Fibroblast of the aortic adventitia (primary cell): ENCODE data around the gene GAP43. TPM values are rescaled to one million over a fixed set of nuclear protein-coding genes. Genes with fewer than 3 reads are reported as not detected.

ENCODE experiments used
- DNase-seq: peaks from one replicate; pipeline ENCODE4 v3.0.0-alpha.2; 2010; ENCODE audit warnings: low read depth
- H3K4me3 ChIP-seq: 2 replicates; pipeline ENCODE4 v1.5.1; 2011; ENCODE audit warnings: low read depth, mild to moderate bottlenecking, control low read depth, low read length, moderate library complexity
- total RNA-seq: library from RNA; depleted of rRNA; stranded (reverse); fragments of >200 nt; gene quantifications from 2 replicates; pipeline ENCODE4 v1.2.3, GENCODE V29; 2012; ENCODE audit warnings: low replicate concordance
- TF ChIP-seq, protein P1 (sequence below): IDR thresholded peaks from 2 replicates; pipeline ENCODE4 v1.5.1; 2011; ENCODE audit warnings: mild to moderate bottlenecking, low read length, control low read depth, inconsistent platforms; ENCODE audit not compliant: insufficient read depth

The GAP43 gene
- total RNA-seq, 1 donor: 16.4 TPM

DNA sequence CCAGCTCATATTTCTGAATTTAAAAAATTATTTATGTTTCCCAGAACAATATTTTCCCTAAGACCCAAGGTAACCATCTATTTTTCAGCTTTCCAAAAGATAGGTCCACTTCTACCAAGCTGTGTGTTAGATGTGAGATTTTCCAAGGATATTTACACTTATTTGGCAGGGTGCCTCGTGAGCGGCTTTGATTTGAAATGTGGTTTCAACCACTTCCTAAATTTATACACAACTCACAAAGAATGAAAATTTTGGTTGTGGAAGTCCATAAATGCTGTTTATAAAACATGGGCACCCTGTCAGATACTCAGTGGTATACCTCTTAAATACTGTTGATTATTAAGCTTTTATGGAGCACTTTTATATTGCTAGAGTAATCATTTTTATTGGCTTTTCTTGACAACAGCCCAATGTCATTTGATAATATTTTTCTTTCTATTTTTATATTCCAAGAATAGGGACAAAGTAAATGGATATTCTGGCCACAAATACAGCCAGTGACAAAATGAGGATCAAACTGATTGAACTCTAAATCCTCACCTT is 57.6 kb downstream of the GAP43 start:
- TF ChIP-seq, protein P1, sequence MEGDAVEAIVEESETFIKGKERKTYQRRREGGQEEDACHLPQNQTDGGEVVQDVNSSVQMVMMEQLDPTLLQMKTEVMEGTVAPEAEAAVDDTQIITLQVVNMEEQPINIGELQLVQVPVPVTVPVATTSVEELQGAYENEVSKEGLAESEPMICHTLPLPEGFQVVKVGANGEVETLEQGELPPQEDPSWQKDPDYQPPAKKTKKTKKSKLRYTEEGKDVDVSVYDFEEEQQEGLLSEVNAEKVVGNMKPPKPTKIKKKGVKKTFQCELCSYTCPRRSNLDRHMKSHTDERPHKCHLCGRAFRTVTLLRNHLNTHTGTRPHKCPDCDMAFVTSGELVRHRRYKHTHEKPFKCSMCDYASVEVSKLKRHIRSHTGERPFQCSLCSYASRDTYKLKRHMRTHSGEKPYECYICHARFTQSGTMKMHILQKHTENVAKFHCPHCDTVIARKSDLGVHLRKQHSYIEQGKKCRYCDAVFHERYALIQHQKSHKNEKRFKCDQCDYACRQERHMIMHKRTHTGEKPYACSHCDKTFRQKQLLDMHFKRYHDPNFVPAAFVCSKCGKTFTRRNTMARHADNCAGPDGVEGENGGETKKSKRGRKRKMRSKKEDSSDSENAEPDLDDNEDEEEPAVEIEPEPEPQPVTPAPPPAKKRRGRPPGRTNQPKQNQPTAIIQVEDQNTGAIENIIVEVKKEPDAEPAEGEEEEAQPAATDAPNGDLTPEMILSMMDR: no peak
- no peak for DNase-seq
- H3K4me3 ChIP-seq: no peak overlapping the region

- no peak for DNase-seq
- TF ChIP-seq, protein P1: no peak
- no peak overlapping the region for H3K4me3 ChIP-seq
These were observed 58.4 kb downstream of the GAP43 start for GRCh38 chr3:115681736-115682135.

DNA sequence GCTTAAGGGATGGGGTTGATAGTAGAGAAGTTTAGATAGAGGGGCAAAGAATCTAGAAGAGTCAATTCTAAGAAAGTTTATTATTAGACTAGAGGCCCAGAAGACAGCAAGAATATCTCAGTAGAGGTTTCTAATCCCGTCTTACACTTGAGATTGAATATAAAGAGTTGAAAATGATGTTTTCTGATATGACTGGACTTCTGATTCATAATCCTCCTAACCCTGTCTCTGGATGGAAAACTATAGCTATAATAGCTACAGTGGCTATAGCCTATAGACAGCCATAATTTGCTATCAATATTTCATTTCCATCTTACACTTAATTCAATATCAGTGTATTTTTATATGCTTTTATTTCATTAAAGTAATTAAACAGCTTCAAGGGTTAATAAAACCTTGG is 60.0 kb downstream of the GAP43 start:
- no peak for DNase-seq
- TF ChIP-seq, protein P1: no peak
- H3K4me3 ChIP-seq: no peak overlapping the region

GRCh38 chr3:115683773-115684172 is 60.5 kb downstream of the GAP43 start:
- TF ChIP-seq, protein P1: no peak
- no peak for DNase-seq
- no peak overlapping the region for H3K4me3 ChIP-seq

- DNase-seq: no peak
- H3K4me3 ChIP-seq: no peak overlapping the region
- TF ChIP-seq, protein P1: no peak
These were observed 61.8 kb downstream of the GAP43 start for GRCh38 chr3:115685097-115685496.

- DNase-seq: no peak
- TF ChIP-seq, protein P1: no peak
- no peak overlapping the region for H3K4me3 ChIP-seq
These were observed 64.4 kb downstream of the GAP43 start for GRCh38 chr3:115687721-115688120.

- no peak overlapping the region for H3K4me3 ChIP-seq
- TF ChIP-seq, protein P1: no peak
- DNase-seq: no peak
These were observed 65.1 kb downstream of the GAP43 start for GRCh38 chr3:115688418-115688817.
